ENCODE data around the gene PLXNB2.

- no peak for TF ChIP-seq CTCF (IDR thresholded peaks at IDR 0.05 in 2 of 3, conservative IDR thresholded peaks at IDR 0.05 in 1 of 3; ENCODE audit: borderline replicate concordance in 1 of 3, insufficient read depth in 1 of 3, low read depth in 2 of 3, low read length in 2 of 3)
- no peak for TF ChIP-seq POLR2A (IDR thresholded peaks at IDR 0.05; ENCODE audit: borderline replicate concordance, extremely low read depth, insufficient read depth, insufficient read length)
- no peak; the same call in 1 of the 2 replicates for TF ChIP-seq MAX (IDR thresholded peaks at IDR 0.05)
- TF ChIP-seq TCF7L2 (IDR thresholded peaks at IDR 0.05; ENCODE audit: borderline replicate concordance, extremely low read depth, insufficient read depth, insufficient read length), result no peak
- TF ChIP-seq CBX3 (IDR thresholded peaks at IDR 0.05; ENCODE audit: low read depth), result no peak
- peak; percentile 76; the same call in 1 of the 2 replicates for TF ChIP-seq ZFX (IDR thresholded peaks at IDR 0.05)
- TF ChIP-seq EZH2phosphoT487 (IDR thresholded peaks at IDR 0.05; ENCODE audit: borderline replicate concordance), result no peak
- TF ChIP-seq YY1 (IDR thresholded peaks at IDR 0.05; ENCODE audit: extremely low read depth, insufficient replicate concordance, low read depth, low read length), result no peak
- TF ChIP-seq ZBTB33 (IDR thresholded peaks at IDR 0.05; ENCODE audit: extremely low read depth, insufficient replicate concordance, low read length), result peak; percentile 86
- TF ChIP-seq SIN3A (IDR thresholded peaks at IDR 0.05; ENCODE audit: low read depth), result peak; percentile 77; the same call in 1 of the 2 replicates
- TF ChIP-seq EZH2 (IDR thresholded peaks at IDR 0.05), result no peak
Measured at GRCh38 chr22:50250555-50251476, 56.6 kb downstream of the PLXNB2 start, which contains the start of gene HDAC10.
